HL-60 (cell line): Measurements from ENCODE around the gene SLC25A29.

Source experiments
- DNase-seq, 2 experiments: peaks; one replicate each; pipeline ENCODE4 v3.0.0-alpha.2; 2010 to 2020; ENCODE audit warnings: low read depth in 1 of 2, low spot score in 1 of 2
- H3K27ac ChIP-seq: fragments of 250-450 bp; sonication (Bioruptor Pico); replicated peaks from 2 replicates; pipeline ENCODE4 v1.5.1; 2020; ENCODE audit warnings: mild to moderate bottlenecking, moderate library complexity
- H3K27me3 ChIP-seq: fragments of 250-450 bp; sonication (Bioruptor Pico); 2 replicates; pipeline ENCODE4 v1.5.1; 2021; ENCODE audit warnings: mild to moderate bottlenecking, moderate library complexity; ENCODE audit not compliant: insufficient read depth, poor library complexity, severe bottlenecking
- H3K4me3 ChIP-seq: replicated peaks from 2 replicates; pipeline ENCODE4 v1.5.1; 2011; ENCODE audit warnings: mild to moderate bottlenecking, control low read depth, low read length; ENCODE audit not compliant: insufficient read depth
- CTCF ChIP-seq: IDR thresholded peaks from one replicate; pipeline ENCODE4 v1.5.1; 2011; ENCODE audit warnings: low read length, control low read depth, inconsistent platforms; ENCODE audit not compliant: insufficient read depth
- GABPA ChIP-seq: IDR thresholded peaks from 2 replicates; pipeline ENCODE4 v1.6.1; 2012; ENCODE audit warnings: low read depth
- POLR2AphosphoS5 ChIP-seq: IDR thresholded peaks from 2 replicates; pipeline ENCODE4 v1.6.1; 2012; ENCODE audit warnings: low read depth
- REST ChIP-seq: IDR thresholded peaks from 2 replicates; pipeline ENCODE4 v1.6.1; 2012; ENCODE audit warnings: low read depth; ENCODE audit not compliant: insufficient replicate concordance
- SPI1 ChIP-seq: IDR thresholded peaks from 2 replicates; pipeline ENCODE4 v1.6.1; 2012; ENCODE audit warnings: low read depth, mild to moderate bottlenecking, borderline replicate concordance

SLC25A29 gene

GRCh38 chr14:100282083-100282350 is 24.2 kb downstream of the SLC25A29 start:
- no peaks in the 10 kb centered on the region for H3K27me3 ChIP-seq
- TF ChIP-seq SPI1: no peak
- TF ChIP-seq CTCF: no peak
- no peak for TF ChIP-seq REST
- TF ChIP-seq POLR2AphosphoS5: no peak
- no peak for TF ChIP-seq GABPA
- no peak overlapping the region for H3K4me3 ChIP-seq
- H3K27ac ChIP-seq: no peak overlapping the region
- DNase-seq: no peak

GRCh38 chr14:100281286-100282082 is 24.8 kb downstream of the SLC25A29 start:
- H3K4me3 ChIP-seq: no peak overlapping the region
- DNase-seq: no peak
- H3K27me3 ChIP-seq: no peaks in the 10 kb centered on the region
- H3K27ac ChIP-seq: no peak overlapping the region
- TF ChIP-seq POLR2AphosphoS5 (no peak), SPI1 (no peak), REST (no peak), GABPA (no peak), CTCF (no peak)

DNA sequence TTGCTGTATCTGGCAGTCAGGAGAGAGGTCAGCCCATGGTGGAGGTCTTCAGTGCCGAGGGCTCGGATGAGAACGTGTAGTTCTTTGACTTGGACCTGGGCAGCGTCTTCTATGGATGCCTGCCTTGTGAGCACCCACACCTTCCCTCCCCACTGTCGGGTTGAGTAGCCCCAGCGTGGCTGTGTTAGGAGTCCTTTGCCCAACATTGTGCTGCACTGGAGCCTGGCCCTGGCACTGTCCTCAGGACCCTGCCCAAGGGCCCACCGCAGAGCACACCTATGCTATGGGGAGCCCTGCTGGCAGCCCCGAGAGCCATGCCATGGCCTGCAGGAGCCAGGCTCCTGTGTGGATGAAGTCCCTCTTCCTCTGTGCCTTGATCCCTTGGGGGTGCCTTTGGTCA is 26.7 kb downstream of the SLC25A29 start:
- no peak for TF ChIP-seq SPI1
- no peak for TF ChIP-seq REST
- TF ChIP-seq GABPA: no peak
- no peak for TF ChIP-seq POLR2AphosphoS5
- no peak for TF ChIP-seq CTCF
- DNase-seq: no peak
- Histone ChIP-seq H3K27ac (no peak overlapping the region), H3K27me3 (no peaks in the 10 kb centered on the region), H3K4me3 (no peak overlapping the region)
